ENCODE data around the gene CNOT4.
"Not testable (repeated sequence)": the region's sequence is repeated elsewhere in the genome, so short reads cannot be mapped to it uniquely, and the experiment has no call there.

The CNOT4 gene

GRCh38 chr7:135480966-135481597 is 28.8 kb downstream of the CNOT4 start:
- Histone ChIP-seq H3K4me1 (ENCODE audit: control insufficient read depth in 2 of 2, insufficient read depth in 1 of 2, low read depth in 1 of 2, low read length in 2 of 2) (no peaks in the 10 kb centered on the region), H3K4me3 (ENCODE audit: low read length in 2 of 2) (no peak overlapping the region), H4K91ac (ENCODE audit: low read depth, low read length, poor library complexity) (no peak overlapping the region), H2BK12ac (ENCODE audit: low read length) (no peak overlapping the region), H2BK5ac (ENCODE audit: low read length) (no peak overlapping the region), H3K36me3 (replicated peaks in 1 of 2; ENCODE audit: control insufficient read depth in 2 of 2, insufficient read depth in 2 of 2, low read length in 2 of 2) (no peaks in the 10 kb centered on the region), H3K9me3 (replicated peaks in 1 of 2; ENCODE audit: control insufficient read depth in 2 of 2, insufficient read depth in 1 of 2, low read depth in 1 of 2, low read length in 2 of 2) (peaks cover 0 to under 1% of the 10 kb centered on the region in 2 donors), H3K9ac (ENCODE audit: low read depth, low read length, poor library complexity) (no peak overlapping the region), H2BK15ac (ENCODE audit: low read length) (no peak overlapping the region), H3K14ac (ENCODE audit: low read length) (no peak overlapping the region), H3K4ac (ENCODE audit: low read length) (no peak overlapping the region), H3K27me3 (ENCODE audit: control insufficient read depth in 3 of 3, insufficient read depth in 3 of 3, low read depth in 1 of 3, low read length in 3 of 3) (no peaks in the 10 kb centered on the region), H3K23ac (ENCODE audit: low read depth, low read length, poor library complexity) (no peak overlapping the region), H2AFZ (ENCODE audit: low read length) (no peak overlapping the region), H4K8ac (ENCODE audit: low read depth, low read length) (no peak overlapping the region), H2BK120ac (ENCODE audit: low read depth, low read length) (no peak overlapping the region), H3K79me1 (ENCODE audit: low read depth, low read length) (peaks cover 4% of the 10 kb centered on the region), H3K4me2 (ENCODE audit: insufficient read depth, low read length, poor library complexity, severe bottlenecking) (no peak overlapping the region), H2AK5ac (ENCODE audit: low read depth, low read length) (no peak overlapping the region), H3K27ac (replicated peaks; ENCODE audit: low read length) (no peak overlapping the region), H3K18ac (ENCODE audit: low read length) (no peak overlapping the region)
- DNase-seq (ENCODE audit: low spot score): no peak
- WGBS, 2 donors (ENCODE audit: extremely low coverage in 2 of 2, insufficient read length in 2 of 2, insufficient replicate concordance in 1 of 2): no CpG with 5 or more reads among the region's 3 CpGs

DNA sequence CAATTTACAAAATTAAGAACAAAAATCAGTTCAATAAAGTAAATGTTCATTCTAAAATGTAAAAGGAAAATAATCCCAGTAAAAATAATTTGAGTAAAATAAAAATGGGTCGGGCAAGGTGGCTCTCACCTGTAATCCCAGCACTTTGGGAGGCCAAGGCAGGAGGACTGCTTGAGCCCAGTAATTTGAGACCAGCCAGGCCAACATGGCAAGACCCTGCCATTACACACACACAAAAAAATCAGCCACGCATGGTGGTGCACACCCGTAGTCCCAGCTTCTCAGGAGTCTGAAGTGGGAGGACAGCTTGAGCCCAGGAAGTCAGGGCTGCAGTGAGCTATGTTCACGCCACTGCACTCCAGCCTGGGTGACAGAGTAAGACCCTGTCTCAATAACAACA is 34.4 kb downstream of the CNOT4 start:
- Histone ChIP-seq H3K4me3 (ENCODE audit: low read length in 2 of 2) (no peak overlapping the region), H4K8ac (ENCODE audit: low read depth, low read length) (no peak overlapping the region), H3K27ac (replicated peaks; ENCODE audit: low read length) (no peak overlapping the region), H3K9me3 (replicated peaks in 1 of 2; ENCODE audit: control insufficient read depth in 2 of 2, insufficient read depth in 1 of 2, low read depth in 1 of 2, low read length in 2 of 2) (no peaks in the 10 kb centered on the region), H3K18ac (ENCODE audit: low read length) (no peak overlapping the region), H3K79me1 (ENCODE audit: low read depth, low read length) (no peaks in the 10 kb centered on the region), H3K9ac (ENCODE audit: low read depth, low read length, poor library complexity) (no peak overlapping the region), H2BK15ac (ENCODE audit: low read length) (no peak overlapping the region), H3K4me2 (ENCODE audit: insufficient read depth, low read length, poor library complexity, severe bottlenecking) (no peak overlapping the region), H3K27me3 (ENCODE audit: control insufficient read depth in 3 of 3, insufficient read depth in 3 of 3, low read depth in 1 of 3, low read length in 3 of 3) (no peaks in the 10 kb centered on the region), H3K4ac (ENCODE audit: low read length) (no peak overlapping the region), H3K4me1 (ENCODE audit: control insufficient read depth in 2 of 2, insufficient read depth in 1 of 2, low read depth in 1 of 2, low read length in 2 of 2) (no peaks in the 10 kb centered on the region), H2BK120ac (ENCODE audit: low read depth, low read length) (no peak overlapping the region), H3K23ac (ENCODE audit: low read depth, low read length, poor library complexity) (no peak overlapping the region), H3K14ac (ENCODE audit: low read length) (no peak overlapping the region), H2AFZ (ENCODE audit: low read length) (no peak overlapping the region), H2AK5ac (ENCODE audit: low read depth, low read length) (no peak overlapping the region), H4K91ac (ENCODE audit: low read depth, low read length, poor library complexity) (no peak overlapping the region), H2BK5ac (ENCODE audit: low read length) (no peak overlapping the region), H2BK12ac (ENCODE audit: low read length) (no peak overlapping the region), H3K36me3 (replicated peaks in 1 of 2; ENCODE audit: control insufficient read depth in 2 of 2, insufficient read depth in 2 of 2, low read length in 2 of 2) (no peaks in the 10 kb centered on the region)
- no peak for DNase-seq (ENCODE audit: low spot score)
- no CpG with 5 or more reads among the region's 4 CpGs for WGBS, 2 donors (ENCODE audit: extremely low coverage in 2 of 2, insufficient read length in 2 of 2, insufficient replicate concordance in 1 of 2)

GRCh38 chr7:135469705-135470104 is 40.2 kb downstream of the CNOT4 start:
- H3K9me3 ChIP-seq (replicated peaks in 1 of 2; ENCODE audit: control insufficient read depth in 2 of 2, insufficient read depth in 1 of 2, low read depth in 1 of 2, low read length in 2 of 2); H3K23ac ChIP-seq (ENCODE audit: low read depth, low read length, poor library complexity); H3K36me3 ChIP-seq (replicated peaks in 1 of 2; ENCODE audit: control insufficient read depth in 2 of 2, insufficient read depth in 2 of 2, low read length in 2 of 2); H2BK15ac ChIP-seq (ENCODE audit: low read length); H4K91ac ChIP-seq (ENCODE audit: low read depth, low read length, poor library complexity); H3K9ac ChIP-seq (ENCODE audit: low read depth, low read length, poor library complexity); H3K4me3 ChIP-seq (ENCODE audit: low read length in 2 of 2); H3K4ac ChIP-seq (ENCODE audit: low read length); DNase-seq (ENCODE audit: low spot score); H3K27ac ChIP-seq (replicated peaks; ENCODE audit: low read length); H3K18ac ChIP-seq (ENCODE audit: low read length); H2BK5ac ChIP-seq (ENCODE audit: low read length); H3K4me1 ChIP-seq (ENCODE audit: control insufficient read depth in 2 of 2, insufficient read depth in 1 of 2, low read depth in 1 of 2, low read length in 2 of 2); H2BK12ac ChIP-seq (ENCODE audit: low read length); H4K8ac ChIP-seq (ENCODE audit: low read depth, low read length); H3K14ac ChIP-seq (ENCODE audit: low read length); H2AFZ ChIP-seq (ENCODE audit: low read length); H3K79me1 ChIP-seq (ENCODE audit: low read depth, low read length); H2AK5ac ChIP-seq (ENCODE audit: low read depth, low read length); H2BK120ac ChIP-seq (ENCODE audit: low read depth, low read length); H3K4me2 ChIP-seq (ENCODE audit: insufficient read depth, low read length, poor library complexity, severe bottlenecking); H3K27me3 ChIP-seq (ENCODE audit: control insufficient read depth in 3 of 3, insufficient read depth in 3 of 3, low read depth in 1 of 3, low read length in 3 of 3): not testable (repeated sequence)
- WGBS, 2 donors (ENCODE audit: extremely low coverage in 2 of 2, insufficient read length in 2 of 2, insufficient replicate concordance in 1 of 2): no CpG with 5 or more reads among the region's 4 CpGs

GRCh38 chr7:135467207-135467711 is 42.6 kb downstream of the CNOT4 start:
- Histone ChIP-seq H3K27ac (replicated peaks; ENCODE audit: low read length) (no peak overlapping the region), H3K27me3 (ENCODE audit: control insufficient read depth in 3 of 3, insufficient read depth in 3 of 3, low read depth in 1 of 3, low read length in 3 of 3) (no peaks in the 10 kb centered on the region), H2BK15ac (ENCODE audit: low read length) (no peak overlapping the region), H3K9me3 (replicated peaks in 1 of 2; ENCODE audit: control insufficient read depth in 2 of 2, insufficient read depth in 1 of 2, low read depth in 1 of 2, low read length in 2 of 2) (peaks cover 0 to 6% of the 10 kb centered on the region in 2 donors), H3K4ac (ENCODE audit: low read length) (no peak overlapping the region), H3K23ac (ENCODE audit: low read depth, low read length, poor library complexity) (no peak overlapping the region), H2BK12ac (ENCODE audit: low read length) (no peak overlapping the region), H3K79me1 (ENCODE audit: low read depth, low read length) (peaks cover 5% of the 10 kb centered on the region), H2BK120ac (ENCODE audit: low read depth, low read length) (no peak overlapping the region), H2AK5ac (ENCODE audit: low read depth, low read length) (no peak overlapping the region), H3K4me2 (ENCODE audit: insufficient read depth, low read length, poor library complexity, severe bottlenecking) (no peak overlapping the region), H4K91ac (ENCODE audit: low read depth, low read length, poor library complexity) (no peak overlapping the region), H3K9ac (ENCODE audit: low read depth, low read length, poor library complexity) (no peak overlapping the region), H3K36me3 (replicated peaks in 1 of 2; ENCODE audit: control insufficient read depth in 2 of 2, insufficient read depth in 2 of 2, low read length in 2 of 2) (no peaks in the 10 kb centered on the region), H3K4me1 (ENCODE audit: control insufficient read depth in 2 of 2, insufficient read depth in 1 of 2, low read depth in 1 of 2, low read length in 2 of 2) (no peaks in the 10 kb centered on the region), H3K14ac (ENCODE audit: low read length) (no peak overlapping the region), H2AFZ (ENCODE audit: low read length) (no peak overlapping the region), H4K8ac (ENCODE audit: low read depth, low read length) (no peak overlapping the region), H2BK5ac (ENCODE audit: low read length) (no peak overlapping the region), H3K18ac (ENCODE audit: low read length) (no peak overlapping the region), H3K4me3 (ENCODE audit: low read length in 2 of 2) (no peak overlapping the region)
- WGBS, 2 donors (ENCODE audit: extremely low coverage in 2 of 2, insufficient read length in 2 of 2, insufficient replicate concordance in 1 of 2): no CpG with 5 or more reads among the region's 5 CpGs
- no peak for DNase-seq (ENCODE audit: low spot score)

Measured in neuronal stem cell (in vitro differentiated cells).